Astrocyte of the cerebellum (primary cell): ENCODE results near the gene DOK5.
A peak's percentile ranks its signal among the peaks of the same experiment; 100 is the strongest.

Experiments
- DNase-seq: peaks from one replicate; pipeline ENCODE4 v3.0.0-alpha.2; 2011; ENCODE audit warnings: low read depth
- H3K4me3 ChIP-seq: 2 replicates; pipeline ENCODE4 v1.5.1; 2011; ENCODE audit warnings: mild to moderate bottlenecking, low read depth, low read length, moderate library complexity
- CTCF ChIP-seq: IDR thresholded peaks from 2 replicates; pipeline ENCODE4 v1.5.1; 2012; ENCODE audit warnings: low read length, low read depth, moderate library complexity, mild to moderate bottlenecking; ENCODE audit errors: missing control alignments
- in situ Hi-C: cut with HindIII; loops from 2 replicates; pipeline ENCODE4 v1.10.0; 2017; ENCODE audit warnings: low sequenced_read_pairs

Gene DOK5

GRCh38 chr20:54658525-54658924, 183.1 kb downstream of the DOK5 start:
- DNase-seq: no peak
- H3K4me3 ChIP-seq: no peak overlapping the region
- in situ Hi-C loops: no loop called here
- no peak for TF ChIP-seq CTCF

- in situ Hi-C loops: no loop called here
- DNase-seq: no peak
- no peak overlapping the region for H3K4me3 ChIP-seq
- TF ChIP-seq CTCF: no peak
Measured at GRCh38 chr20:54661265-54661664, 185.9 kb downstream of the DOK5 start.

GRCh38 chr20:54661880-54662465, 186.6 kb downstream of the DOK5 start:
- no peak overlapping the region for H3K4me3 ChIP-seq
- TF ChIP-seq CTCF: no peak
- in situ Hi-C loops: no loop called here
- DNase-seq: no peak

GRCh38 chr20:54665812-54666211, 190.4 kb downstream of the DOK5 start:
- no peak for TF ChIP-seq CTCF
- no peak for DNase-seq
- in situ Hi-C loops: no loop called here
- no peak overlapping the region for H3K4me3 ChIP-seq

GRCh38 chr20:54668271-54669039, 193.1 kb downstream of the DOK5 start:
- no peak for DNase-seq
- H3K4me3 ChIP-seq: no peak overlapping the region
- peak; percentile 67 for TF ChIP-seq CTCF
- in situ Hi-C loops: no loop called here

- no peak for DNase-seq
- in situ Hi-C loops: no loop called here
- no peak for TF ChIP-seq CTCF
- no peak overlapping the region for H3K4me3 ChIP-seq
Measured at GRCh38 chr20:54669040-54669363, 193.6 kb downstream of the DOK5 start.
